ENCODE measurements around the gene DLEC1.

The DLEC1 gene

DNA sequence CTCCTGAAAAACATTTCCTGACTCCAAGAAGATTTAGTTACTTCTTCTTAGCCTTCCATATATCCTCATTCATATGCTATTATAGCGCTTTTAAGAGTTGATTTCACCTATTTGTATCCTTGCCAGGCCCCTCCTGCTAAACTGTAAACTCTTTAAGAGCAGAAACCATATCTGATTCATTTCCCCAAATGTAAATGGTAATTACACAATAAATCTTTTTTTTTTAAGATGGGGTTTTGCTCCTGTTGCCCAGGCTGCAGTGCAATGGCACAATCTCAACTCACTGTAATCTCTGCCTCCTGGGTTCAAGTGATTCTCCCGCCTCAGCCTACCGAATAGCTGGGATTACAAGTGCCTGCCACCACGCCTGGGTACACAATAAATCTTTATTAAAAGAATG lies 4.5 kb downstream of the DLEC1 start:
- Histone ChIP-seq H3K4me3 (IDR thresholded peaks at IDR 0.05; ENCODE audit: insufficient read depth, low read depth, low read length) (no peak overlapping the region), H3K4me2 (no peak overlapping the region), H3K36me3 (ENCODE audit: insufficient read depth) (no peaks in the 10 kb centered on the region), H4K20me1 (ENCODE audit: insufficient read depth) (no peaks in the 10 kb centered on the region), H3K27me3 (ENCODE audit: insufficient read depth, low read depth) (no peaks in the 10 kb centered on the region), H2AFZ (ENCODE audit: low read depth) (no peak overlapping the region), H3K9ac (no peak overlapping the region), H3K27ac (no peak overlapping the region), H3K79me2 (ENCODE audit: insufficient read depth, low read depth) (no peaks in the 10 kb centered on the region), H3K4me1 (ENCODE audit: low read depth, poor library complexity, severe bottlenecking) (no peaks in the 10 kb centered on the region)
- TF ChIP-seq, protein P1, sequence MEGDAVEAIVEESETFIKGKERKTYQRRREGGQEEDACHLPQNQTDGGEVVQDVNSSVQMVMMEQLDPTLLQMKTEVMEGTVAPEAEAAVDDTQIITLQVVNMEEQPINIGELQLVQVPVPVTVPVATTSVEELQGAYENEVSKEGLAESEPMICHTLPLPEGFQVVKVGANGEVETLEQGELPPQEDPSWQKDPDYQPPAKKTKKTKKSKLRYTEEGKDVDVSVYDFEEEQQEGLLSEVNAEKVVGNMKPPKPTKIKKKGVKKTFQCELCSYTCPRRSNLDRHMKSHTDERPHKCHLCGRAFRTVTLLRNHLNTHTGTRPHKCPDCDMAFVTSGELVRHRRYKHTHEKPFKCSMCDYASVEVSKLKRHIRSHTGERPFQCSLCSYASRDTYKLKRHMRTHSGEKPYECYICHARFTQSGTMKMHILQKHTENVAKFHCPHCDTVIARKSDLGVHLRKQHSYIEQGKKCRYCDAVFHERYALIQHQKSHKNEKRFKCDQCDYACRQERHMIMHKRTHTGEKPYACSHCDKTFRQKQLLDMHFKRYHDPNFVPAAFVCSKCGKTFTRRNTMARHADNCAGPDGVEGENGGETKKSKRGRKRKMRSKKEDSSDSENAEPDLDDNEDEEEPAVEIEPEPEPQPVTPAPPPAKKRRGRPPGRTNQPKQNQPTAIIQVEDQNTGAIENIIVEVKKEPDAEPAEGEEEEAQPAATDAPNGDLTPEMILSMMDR (conservative IDR thresholded peaks at IDR 0.05; ENCODE audit: low read depth, low read length): no peak

DNA sequence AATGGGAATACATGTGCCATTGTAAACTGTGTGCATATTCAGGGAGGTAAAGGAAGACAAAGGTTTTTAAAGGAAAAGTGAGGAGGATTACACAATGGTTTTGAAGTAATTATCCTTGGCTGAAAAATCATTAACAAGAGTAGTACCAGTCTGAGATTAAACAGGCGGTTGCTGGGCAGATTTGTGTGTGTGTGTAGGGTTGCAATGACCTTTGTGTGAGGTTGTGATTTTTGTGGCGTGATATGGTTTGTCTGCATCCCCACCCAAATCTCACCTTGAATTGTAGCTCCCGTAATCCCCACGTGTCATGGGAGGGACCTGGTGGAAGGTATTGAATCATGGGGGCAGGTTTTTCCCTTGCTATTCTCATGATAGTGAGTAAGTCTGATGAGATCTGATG lies 7.0 kb downstream of the DLEC1 start:
- Histone ChIP-seq H3K79me2 (ENCODE audit: insufficient read depth, low read depth) (no peaks in the 10 kb centered on the region), H3K9ac (no peak overlapping the region), H3K27me3 (ENCODE audit: insufficient read depth, low read depth) (no peaks in the 10 kb centered on the region), H3K27ac (no peak overlapping the region), H4K20me1 (ENCODE audit: insufficient read depth) (no peaks in the 10 kb centered on the region), H3K4me3 (IDR thresholded peaks at IDR 0.05; ENCODE audit: insufficient read depth, low read depth, low read length) (no peak overlapping the region), H3K4me1 (ENCODE audit: low read depth, poor library complexity, severe bottlenecking) (no peaks in the 10 kb centered on the region), H3K36me3 (ENCODE audit: insufficient read depth) (no peaks in the 10 kb centered on the region), H2AFZ (ENCODE audit: low read depth) (no peak overlapping the region), H3K4me2 (no peak overlapping the region)
- TF ChIP-seq, protein P1 (conservative IDR thresholded peaks at IDR 0.05; ENCODE audit: low read depth, low read length): no peak

GRCh38 chr3:38046821-38047220 lies 7.8 kb downstream of the DLEC1 start:
- H3K9ac ChIP-seq: no peak overlapping the region
- no peak overlapping the region for H3K27ac ChIP-seq
- H2AFZ ChIP-seq (ENCODE audit: low read depth): no peak overlapping the region
- H4K20me1 ChIP-seq (ENCODE audit: insufficient read depth): no peaks in the 10 kb centered on the region
- H3K36me3 ChIP-seq (ENCODE audit: insufficient read depth): no peaks in the 10 kb centered on the region
- TF ChIP-seq, protein P1 (conservative IDR thresholded peaks at IDR 0.05; ENCODE audit: low read depth, low read length): no peak
- H3K4me2 ChIP-seq: no peak overlapping the region
- H3K4me3 ChIP-seq (IDR thresholded peaks at IDR 0.05; ENCODE audit: insufficient read depth, low read depth, low read length): no peak overlapping the region
- no peaks in the 10 kb centered on the region for H3K27me3 ChIP-seq (ENCODE audit: insufficient read depth, low read depth)
- no peaks in the 10 kb centered on the region for H3K79me2 ChIP-seq (ENCODE audit: insufficient read depth, low read depth)
- no peaks in the 10 kb centered on the region for H3K4me1 ChIP-seq (ENCODE audit: low read depth, poor library complexity, severe bottlenecking)

DNA sequence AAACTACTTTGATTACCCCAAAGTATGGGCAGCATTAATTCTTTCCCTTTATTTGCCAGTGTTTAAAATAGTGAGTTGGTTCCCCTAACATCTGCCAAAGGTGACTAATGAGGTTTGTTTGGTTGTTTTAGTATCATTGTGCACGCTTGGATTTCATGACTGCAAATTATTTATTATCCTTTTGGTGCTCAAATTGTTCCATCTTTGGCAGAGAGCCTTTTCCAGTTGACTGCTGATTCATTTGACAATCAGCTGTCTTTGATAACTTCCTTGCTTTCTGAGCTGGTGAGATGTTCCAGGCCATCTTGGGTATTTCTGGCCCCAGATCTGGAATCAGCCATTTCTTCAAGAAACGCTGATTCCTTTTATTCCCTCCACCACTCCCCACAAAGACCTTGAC lies 8.9 kb downstream of the DLEC1 start:
- no peak overlapping the region for H3K9ac ChIP-seq
- H3K79me2 ChIP-seq (ENCODE audit: insufficient read depth, low read depth): no peaks in the 10 kb centered on the region
- no peak overlapping the region for H3K4me2 ChIP-seq
- H2AFZ ChIP-seq (ENCODE audit: low read depth): no peak overlapping the region
- no peaks in the 10 kb centered on the region for H3K27me3 ChIP-seq (ENCODE audit: insufficient read depth, low read depth)
- H3K27ac ChIP-seq: no peak overlapping the region
- no peaks in the 10 kb centered on the region for H3K36me3 ChIP-seq (ENCODE audit: insufficient read depth)
- H3K4me1 ChIP-seq (ENCODE audit: low read depth, poor library complexity, severe bottlenecking): no peaks in the 10 kb centered on the region
- H4K20me1 ChIP-seq (ENCODE audit: insufficient read depth): no peaks in the 10 kb centered on the region
- TF ChIP-seq, protein P1 (conservative IDR thresholded peaks at IDR 0.05; ENCODE audit: low read depth, low read length): no peak
- no peak overlapping the region for H3K4me3 ChIP-seq (IDR thresholded peaks at IDR 0.05; ENCODE audit: insufficient read depth, low read depth, low read length)

Measured in KMS-11 (cell line).